HepG2 (cell line): ENCODE results near the gene VPS13D. TPM values are rescaled to one million over a fixed set of nuclear protein-coding genes. Genes with fewer than 3 reads are reported as not detected.

Experiments used
- ARID2 ChIP-seq: sonication (generic); formaldehyde crosslinking; IDR thresholded peaks from 2 replicates; pipeline ENCODE4 v1.8.1; 2022; ENCODE audit warnings: mild to moderate bottlenecking, missing genetic modification reagents, borderline replicate concordance
- RFX3 ChIP-seq: IDR thresholded peaks from 2 replicates; pipeline ENCODE4 v1.6.1; 2016; ENCODE audit warnings: missing biosample characterization, missing genetic modification reagents
- SYNCRIP ChIP-seq: fragments of 200-400 bp; formaldehyde crosslinking; IDR thresholded peaks from 2 replicates; pipeline ENCODE4 v1.6.1; 2018; ENCODE audit warnings: mild to moderate bottlenecking, low read depth, low read length; ENCODE audit not compliant: insufficient read depth
- THAP8 ChIP-seq: sonication (generic); formaldehyde crosslinking; IDR thresholded peaks from 2 replicates; pipeline ENCODE4 v1.5.1; 2020; ENCODE audit warnings: missing genetic modification reagents, mild to moderate bottlenecking, borderline replicate concordance
- ZMAT5 ChIP-seq: sonication (generic); formaldehyde crosslinking; IDR thresholded peaks from 2 replicates; pipeline ENCODE4 v1.5.0; 2020; ENCODE audit warnings: mild to moderate bottlenecking, low read depth, missing genetic modification reagents, borderline replicate concordance
- ZNF329 ChIP-seq: sonication (generic); formaldehyde crosslinking; IDR thresholded peaks from 2 replicates; pipeline ENCODE4 v1.9.0; 2021; ENCODE audit warnings: low read depth, mild to moderate bottlenecking, missing genetic modification reagents
- ZNF350 ChIP-seq: sonication (generic); formaldehyde crosslinking; IDR thresholded peaks from 2 replicates; pipeline ENCODE4 v1.4.0; 2020; ENCODE audit warnings: mild to moderate bottlenecking, low read depth, missing genetic modification reagents, borderline replicate concordance
- ZNF562 ChIP-seq: sonication (generic); formaldehyde crosslinking; IDR thresholded peaks from 2 replicates; pipeline ENCODE4 v1.8.0; 2022; ENCODE audit warnings: missing genetic modification reagents, borderline replicate concordance
- ZNF687 ChIP-seq: sonication (generic); formaldehyde crosslinking; IDR thresholded peaks from 2 replicates; pipeline ENCODE4 v1.5.1; 2020; ENCODE audit warnings: mild to moderate bottlenecking, missing genetic modification reagents, moderate library complexity
- polyA plus RNA-seq, 8 experiments: library from polyadenylated mRNA; depleted of rRNA in 3 of 8; stranded (reverse) in 7 of 8; unstranded in 1 of 8; fragments of >200 nt; fragmentation: Illumina TruSeq in 4 of 8; extraction: Trizol in 4 of 8; gene quantifications; 2 replicates each; pipeline versions ENCODE4 v1.2.1 to v1.2.3, GENCODE V29; 2011 to 2016; ENCODE audit warnings: low read depth in 4 of 8, missing spikeins in 1 of 8, mixed read lengths in 1 of 8; ENCODE audit not compliant: insufficient read depth in 1 of 8
- total RNA-seq, 5 experiments: library from RNA; depleted of rRNA; stranded (reverse); fragments of >200 nt; fragmentation: Illumina TruSeq; extraction: Trizol; gene quantifications; 2 replicates each; pipeline ENCODE4 v1.2.3, GENCODE V29; 2016; ENCODE audit warnings: low read depth in 1 of 5

Gene VPS13D
- total and polyA plus RNA-seq, 2 of the 13 experiments (the other 11 are each of a cell fraction or from before 2014, with no cell fraction given), result 8.6 to 13.9 TPM

GRCh38 chr1:12549460-12550349 is 319.9 kb downstream of the VPS13D start (continued):
- no peak for TF ChIP-seq ZNF562 (CRISPR knock-in tag)
- no peak for TF ChIP-seq RFX3 (CRISPR knock-in tag)
- TF ChIP-seq ZNF350 (CRISPR knock-in tag), result no peak
- TF ChIP-seq ARID2 (CRISPR knock-in tag), result no peak
- no peak for TF ChIP-seq SYNCRIP
- no peak for TF ChIP-seq ZNF329 (CRISPR knock-in tag)
- TF ChIP-seq THAP8, result no peak
- peak; percentile 81 for TF ChIP-seq ZNF687 (CRISPR knock-in tag)
- TF ChIP-seq ZMAT5, result no peak
